Neural cell (in vitro differentiated cells): ENCODE measurements around the gene SCGB3A1. TPM values are rescaled to one million over a fixed set of nuclear protein-coding genes. Genes with fewer than 3 reads are reported as not detected.

Experiments used
- H2AFZ ChIP-seq: fragments of 200-600, 300-800 bp; sonication (generic), shearing (Covaris generic); 2 replicates; pipeline ENCODE4 v1.6.0; 2014; ENCODE audit warnings: low read depth, mild to moderate bottlenecking, antibody characterized with exemption, low read length, moderate library complexity
- H3F3A ChIP-seq: fragments of 200-600 bp; shearing (Covaris generic); 2 replicates; pipeline ENCODE4 v1.6.1; 2016; ENCODE audit warnings: mild to moderate bottlenecking, moderate library complexity, mixed read lengths, antibody characterized with exemption, low read length; ENCODE audit not compliant: insufficient read depth, poor library complexity, severe bottlenecking
- H3K27ac ChIP-seq: fragments of 200-600, 300-800 bp; sonication (generic), shearing (Covaris generic); 2 replicates; pipeline ENCODE4 v1.5.1; 2014; ENCODE audit warnings: mild to moderate bottlenecking, low read length, moderate library complexity
- H3K27me3 ChIP-seq: fragments of 300-800, 200-600 bp; sonication (generic), shearing (Covaris generic); 2 replicates; pipeline ENCODE4 v1.6.0; 2014; ENCODE audit warnings: mild to moderate bottlenecking, low read depth, low read length, moderate library complexity; ENCODE audit not compliant: insufficient read depth
- H3K36me3 ChIP-seq: fragments of 300-800, 200-600 bp; sonication (generic), shearing (Covaris generic); 2 replicates; pipeline ENCODE4 v1.5.1; 2014; ENCODE audit warnings: mild to moderate bottlenecking, antibody characterized with exemption, low read length, moderate library complexity; ENCODE audit not compliant: insufficient read depth
- H3K4me2 ChIP-seq: fragments of 300-800, 200-600 bp; sonication (generic), shearing (Covaris generic); 2 replicates; pipeline ENCODE4 v1.6.0; 2014; ENCODE audit warnings: mild to moderate bottlenecking, low read length
- H3K4me3 ChIP-seq: fragments of 300-800, 200-600 bp; sonication (generic), shearing (Covaris generic); 2 replicates; pipeline ENCODE4 v1.5.1; 2014; ENCODE audit warnings: mild to moderate bottlenecking, low read length, moderate library complexity
- H3K79me2 ChIP-seq: fragments of 200-600 bp; shearing (Covaris generic); replicated peaks from 2 replicates; pipeline ENCODE4 v1.6.0; 2014; ENCODE audit warnings: mild to moderate bottlenecking, low read length, moderate library complexity; ENCODE audit not compliant: insufficient read depth
- H3K9ac ChIP-seq: fragments of 300-800, 200-600 bp; sonication (generic), shearing (Covaris generic); 2 replicates; pipeline ENCODE4 v1.6.1; 2016; ENCODE audit warnings: mild to moderate bottlenecking, low read length, mixed read lengths
- H3K9me2 ChIP-seq: fragments of 200-600 bp; shearing (Covaris generic); 2 replicates; pipeline ENCODE4 v1.6.1; 2016; ENCODE audit warnings: mild to moderate bottlenecking, low read length, mixed read lengths; ENCODE audit not compliant: insufficient read depth
- H3K9me3 ChIP-seq: fragments of 200-600, 300-800 bp; sonication (generic), shearing (Covaris generic); 2 replicates; pipeline ENCODE4 v1.6.1; 2016; ENCODE audit warnings: mild to moderate bottlenecking, mixed run types, low read length, moderate library complexity, mixed read lengths
- H4K20me1 ChIP-seq: fragments of 200-600 bp; shearing (Covaris generic); 2 replicates; pipeline ENCODE4 v1.6.1; 2016; ENCODE audit warnings: mild to moderate bottlenecking, mixed run types; ENCODE audit not compliant: insufficient read depth
- EP300 ChIP-seq: fragments of 450-650 bp; conservative IDR thresholded peaks from 2 replicates; pipeline ENCODE4 v1.6.1; 2014; ENCODE audit warnings: antibody characterized with exemption, mild to moderate bottlenecking, moderate library complexity; ENCODE audit not compliant: poor library complexity, severe bottlenecking
- EZH2 ChIP-seq: fragments of 200-600, 300-800 bp; shearing (Covaris generic), sonication (generic); IDR thresholded peaks from 2 replicates; pipeline ENCODE4 v1.6.1; 2014; ENCODE audit warnings: antibody characterized with exemption, low read length, borderline replicate concordance, mild to moderate bottlenecking; ENCODE audit not compliant: insufficient read depth, poor library complexity, severe bottlenecking
- MXI1 ChIP-seq: fragments of 450-650 bp; conservative IDR thresholded peaks from 2 replicates; pipeline ENCODE4 v1.6.1; 2014; ENCODE audit warnings: antibody characterized with exemption, mild to moderate bottlenecking; ENCODE audit not compliant: poor library complexity, severe bottlenecking
- POLR2AphosphoS5 ChIP-seq: IDR thresholded peaks from 2 replicates; pipeline ENCODE4 v1.6.1; 2012
- RAD21 ChIP-seq: fragments of 450-650 bp; conservative IDR thresholded peaks from 2 replicates; pipeline ENCODE4 v1.6.1; 2014; ENCODE audit warnings: antibody characterized with exemption, mild to moderate bottlenecking, moderate library complexity
- SMC3 ChIP-seq: fragments of 450-650 bp; conservative IDR thresholded peaks from 2 replicates; pipeline ENCODE4 v1.6.1; 2014; ENCODE audit warnings: antibody characterized with exemption, mild to moderate bottlenecking, moderate library complexity; ENCODE audit not compliant: poor library complexity
- TAF1 ChIP-seq: IDR thresholded peaks from 2 replicates; pipeline ENCODE4 v1.6.1; 2012; ENCODE audit warnings: low read depth
- polyA plus RNA-seq: library from polyadenylated mRNA; depleted of rRNA; stranded (reverse); fragments of >200 nt; gene quantifications from 2 replicates; pipeline ENCODE4 v1.2.3, GENCODE V29; 2014
- TF ChIP-seq, protein P1 (sequence below): IDR thresholded peaks from 2 replicates; pipeline ENCODE4 v1.6.1; 2012; ENCODE audit warnings: borderline replicate concordance
- TF ChIP-seq, protein P2 (sequence below): fragments of 450-650 bp; IDR thresholded peaks from 2 replicates; pipeline ENCODE4 v1.5.1; 2014; ENCODE audit warnings: antibody characterized with exemption, mild to moderate bottlenecking, moderate library complexity; ENCODE audit not compliant: poor library complexity, severe bottlenecking

Gene SCGB3A1
- polyA plus RNA-seq, 1 donor from 2014 or later, result not detected

DNA sequence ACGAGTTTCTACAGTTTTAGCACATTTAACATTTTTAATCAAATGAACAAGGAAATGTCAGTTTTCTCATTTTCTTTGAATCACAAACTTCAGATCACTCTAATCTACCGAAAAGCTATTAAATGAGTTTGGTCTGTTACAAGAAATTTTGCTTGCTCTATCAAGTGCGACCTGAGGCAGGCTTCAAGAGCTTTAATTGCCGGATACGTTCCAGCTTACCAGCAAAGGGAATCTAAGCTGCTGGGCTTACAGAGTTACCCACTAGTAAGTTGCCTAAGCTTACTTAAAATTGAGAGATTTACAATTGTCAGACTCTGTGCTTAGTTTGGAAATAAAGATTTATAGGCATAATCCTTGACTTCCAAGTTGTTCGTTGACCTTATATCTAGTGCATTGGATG is 10.6 kb downstream of the SCGB3A1 start:
- no peaks in the 10 kb centered on the region for H3K36me3 ChIP-seq
- H3K9me3 ChIP-seq, result peaks cover 6% of the 10 kb centered on the region
- H3K4me2 ChIP-seq, result no peak overlapping the region
- H3K9ac ChIP-seq, result no peak overlapping the region
- no peak for TF ChIP-seq MXI1
- no peak for TF ChIP-seq TAF1
- no peak for TF ChIP-seq SMC3
- TF ChIP-seq, protein P1, sequence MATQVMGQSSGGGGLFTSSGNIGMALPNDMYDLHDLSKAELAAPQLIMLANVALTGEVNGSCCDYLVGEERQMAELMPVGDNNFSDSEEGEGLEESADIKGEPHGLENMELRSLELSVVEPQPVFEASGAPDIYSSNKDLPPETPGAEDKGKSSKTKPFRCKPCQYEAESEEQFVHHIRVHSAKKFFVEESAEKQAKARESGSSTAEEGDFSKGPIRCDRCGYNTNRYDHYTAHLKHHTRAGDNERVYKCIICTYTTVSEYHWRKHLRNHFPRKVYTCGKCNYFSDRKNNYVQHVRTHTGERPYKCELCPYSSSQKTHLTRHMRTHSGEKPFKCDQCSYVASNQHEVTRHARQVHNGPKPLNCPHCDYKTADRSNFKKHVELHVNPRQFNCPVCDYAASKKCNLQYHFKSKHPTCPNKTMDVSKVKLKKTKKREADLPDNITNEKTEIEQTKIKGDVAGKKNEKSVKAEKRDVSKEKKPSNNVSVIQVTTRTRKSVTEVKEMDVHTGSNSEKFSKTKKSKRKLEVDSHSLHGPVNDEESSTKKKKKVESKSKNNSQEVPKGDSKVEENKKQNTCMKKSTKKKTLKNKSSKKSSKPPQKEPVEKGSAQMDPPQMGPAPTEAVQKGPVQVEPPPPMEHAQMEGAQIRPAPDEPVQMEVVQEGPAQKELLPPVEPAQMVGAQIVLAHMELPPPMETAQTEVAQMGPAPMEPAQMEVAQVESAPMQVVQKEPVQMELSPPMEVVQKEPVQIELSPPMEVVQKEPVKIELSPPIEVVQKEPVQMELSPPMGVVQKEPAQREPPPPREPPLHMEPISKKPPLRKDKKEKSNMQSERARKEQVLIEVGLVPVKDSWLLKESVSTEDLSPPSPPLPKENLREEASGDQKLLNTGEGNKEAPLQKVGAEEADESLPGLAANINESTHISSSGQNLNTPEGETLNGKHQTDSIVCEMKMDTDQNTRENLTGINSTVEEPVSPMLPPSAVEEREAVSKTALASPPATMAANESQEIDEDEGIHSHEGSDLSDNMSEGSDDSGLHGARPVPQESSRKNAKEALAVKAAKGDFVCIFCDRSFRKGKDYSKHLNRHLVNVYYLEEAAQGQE, result no peak
- no peaks in the 10 kb centered on the region for H3K79me2 ChIP-seq
- H4K20me1 ChIP-seq, result no peaks in the 10 kb centered on the region
- no peak overlapping the region for H2AFZ ChIP-seq
- H3K27ac ChIP-seq, result no peak overlapping the region
- no peaks in the 10 kb centered on the region for H3F3A ChIP-seq
- no peaks in the 10 kb centered on the region for H3K27me3 ChIP-seq
- H3K4me3 ChIP-seq, result no peak overlapping the region
- H3K9me2 ChIP-seq, result no peaks in the 10 kb centered on the region

DNA sequence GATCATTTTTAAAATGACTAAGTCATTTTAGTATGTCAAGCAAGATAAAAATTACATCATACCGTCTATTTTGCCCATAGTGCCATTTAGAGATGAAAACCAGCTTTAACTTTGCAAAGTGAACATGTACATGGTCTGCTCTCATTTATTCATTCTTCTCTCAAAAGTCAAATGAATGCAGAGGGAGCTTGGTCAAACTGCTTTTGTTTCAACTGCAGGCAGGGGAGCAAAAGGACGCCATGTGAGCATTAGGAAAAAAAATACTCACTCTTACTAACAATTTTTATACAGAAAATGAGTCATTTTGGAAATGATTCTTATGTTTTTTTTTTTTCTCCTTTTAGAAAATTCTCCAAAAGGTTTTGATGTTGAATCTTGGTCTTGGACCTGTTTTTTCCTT is 15.7 kb downstream of the SCGB3A1 start:
- Histone ChIP-seq H3K9ac (no peak overlapping the region), H3K4me3 (no peak overlapping the region), H3F3A (no peaks in the 10 kb centered on the region), H3K79me2 (no peaks in the 10 kb centered on the region), H3K4me2 (no peak overlapping the region), H2AFZ (no peak overlapping the region), H3K27ac (no peak overlapping the region), H3K9me3 (no peaks in the 10 kb centered on the region), H3K27me3 (no peaks in the 10 kb centered on the region), H4K20me1 (no peaks in the 10 kb centered on the region), H3K9me2 (no peaks in the 10 kb centered on the region), H3K36me3 (peaks cover 8% of the 10 kb centered on the region)
- TF ChIP-seq EP300 (no peak), RAD21 (no peak), SMC3 (no peak), MXI1 (no peak), TAF1 (no peak), EZH2 (no peak), POLR2AphosphoS5 (no peak)
- TF ChIP-seq, protein P2, sequence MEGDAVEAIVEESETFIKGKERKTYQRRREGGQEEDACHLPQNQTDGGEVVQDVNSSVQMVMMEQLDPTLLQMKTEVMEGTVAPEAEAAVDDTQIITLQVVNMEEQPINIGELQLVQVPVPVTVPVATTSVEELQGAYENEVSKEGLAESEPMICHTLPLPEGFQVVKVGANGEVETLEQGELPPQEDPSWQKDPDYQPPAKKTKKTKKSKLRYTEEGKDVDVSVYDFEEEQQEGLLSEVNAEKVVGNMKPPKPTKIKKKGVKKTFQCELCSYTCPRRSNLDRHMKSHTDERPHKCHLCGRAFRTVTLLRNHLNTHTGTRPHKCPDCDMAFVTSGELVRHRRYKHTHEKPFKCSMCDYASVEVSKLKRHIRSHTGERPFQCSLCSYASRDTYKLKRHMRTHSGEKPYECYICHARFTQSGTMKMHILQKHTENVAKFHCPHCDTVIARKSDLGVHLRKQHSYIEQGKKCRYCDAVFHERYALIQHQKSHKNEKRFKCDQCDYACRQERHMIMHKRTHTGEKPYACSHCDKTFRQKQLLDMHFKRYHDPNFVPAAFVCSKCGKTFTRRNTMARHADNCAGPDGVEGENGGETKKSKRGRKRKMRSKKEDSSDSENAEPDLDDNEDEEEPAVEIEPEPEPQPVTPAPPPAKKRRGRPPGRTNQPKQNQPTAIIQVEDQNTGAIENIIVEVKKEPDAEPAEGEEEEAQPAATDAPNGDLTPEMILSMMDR, result no peak
- TF ChIP-seq, protein P1, result no peak
